Esophagus squamous epithelium (tissue), 5 donors: ENCODE results near the gene SLC35F3. TPM values are rescaled to one million over a fixed set of nuclear protein-coding genes. Genes with fewer than 3 reads are reported as not detected.

Source experiments
- DNase-seq: peaks from one replicate; lab custom pipeline; 2025; lab: John Stamatoyannopoulos, UW
- H3K27ac ChIP-seq, 4 donors: fragments of 200-600 bp; sonication (generic); one replicate each; pipeline ENCODE4 v1.5.1; 2016 to 2019; ENCODE audit warnings: mild to moderate bottlenecking in 1 of 4
- H3K27me3 ChIP-seq, 4 donors: fragments of 200-600 bp; sonication (generic); 1 replicate in 3 of 4; 2 replicates in 1 of 4; pipeline versions ENCODE4 v1.5.1 to v1.6.0; 2017 to 2021; ENCODE audit warnings: antibody characterized with exemption in 1 of 4
- H3K36me3 ChIP-seq, 3 donors: fragments of 200-600 bp; sonication (generic); one replicate each; pipeline ENCODE4 v1.5.1; 2016 to 2019
- H3K4me1 ChIP-seq, 3 donors: fragments of 200-600 bp; sonication (generic); one replicate each; pipeline ENCODE4 v1.5.1; 2017 to 2019
- H3K4me3 ChIP-seq, 4 donors: fragments of 200-600 bp; sonication (generic); 1 replicate in 3 of 4; 2 replicates in 1 of 4; pipeline ENCODE4 v1.5.1; 2016 to 2019; ENCODE audit warnings: mild to moderate bottlenecking in 2 of 4, moderate library complexity in 1 of 4
- H3K9me3 ChIP-seq, 3 donors: fragments of 200-600 bp; sonication (generic); one replicate each; pipeline ENCODE4 v1.5.1; 2016 to 2019
- POLR2A ChIP-seq, 4 donors: fragments of 450-650 bp; IDR thresholded peaks; one replicate each; pipeline ENCODE4 v1.6.1; 2017; ENCODE audit warnings: antibody characterized with exemption in 4 of 4, mild to moderate bottlenecking in 4 of 4, moderate library complexity in 3 of 4
- WGBS, 2 donors: methylation state at CpG; one replicate each; pipeline ENCODE4 v1.1.5; 2018; 5-methylcytosine and 5-hydroxymethylcytosine counted together
- intact Hi-C: fragments of 100-400 bp; cut with DNase I; formaldehyde crosslinking; loops from one replicate; pipeline ENCODE4 v1.15.0; 2022
- total RNA-seq, 4 donors: library from RNA; depleted of rRNA; stranded (reverse); fragments of >200 nt; gene quantifications; one replicate each; pipeline ENCODE4 v1.1.0, GENCODE V29; 2016
- TF ChIP-seq, protein P1 (sequence below), 6 experiments: fragments of 450-650 bp in 4 of 6; fragments of 200-600 bp in 2 of 6; sonication (generic) in 2 of 6; IDR thresholded peaks; one replicate each; pipeline ENCODE4 v1.5.1; 2016 to 2019; ENCODE audit warnings: antibody characterized with exemption in 6 of 6, mild to moderate bottlenecking in 4 of 6, moderate library complexity in 4 of 6
- donor health status: DM: yes; HTN: yes; CAD: no.

The SLC35F3 gene
- total RNA-seq, 4 donors from 2014 or later: 0.13 to 0.99 (median 0.55) TPM

DNA sequence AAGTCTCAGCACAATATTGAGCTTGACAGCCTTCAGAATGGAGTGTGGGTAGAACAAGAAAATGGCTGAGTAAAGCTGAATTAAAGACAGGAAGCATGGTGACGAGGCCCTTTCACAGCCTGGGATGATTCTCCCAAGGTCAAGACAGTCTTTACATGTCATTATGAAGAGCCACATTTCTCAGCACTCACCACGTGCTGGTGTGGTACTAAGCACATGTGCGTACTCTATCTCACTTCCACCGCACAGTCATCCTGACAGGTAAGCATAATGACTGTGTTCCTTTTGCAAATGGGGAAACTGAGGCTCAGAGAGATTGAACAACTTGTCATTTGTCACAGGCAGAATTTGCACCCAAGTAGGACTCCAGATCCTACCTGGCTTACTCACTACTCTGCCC is 376.0 kb downstream of the SLC35F3 start:
- no peak for TF ChIP-seq POLR2A (IDR thresholded peaks at IDR 0.05)
- TF ChIP-seq, protein P1, sequence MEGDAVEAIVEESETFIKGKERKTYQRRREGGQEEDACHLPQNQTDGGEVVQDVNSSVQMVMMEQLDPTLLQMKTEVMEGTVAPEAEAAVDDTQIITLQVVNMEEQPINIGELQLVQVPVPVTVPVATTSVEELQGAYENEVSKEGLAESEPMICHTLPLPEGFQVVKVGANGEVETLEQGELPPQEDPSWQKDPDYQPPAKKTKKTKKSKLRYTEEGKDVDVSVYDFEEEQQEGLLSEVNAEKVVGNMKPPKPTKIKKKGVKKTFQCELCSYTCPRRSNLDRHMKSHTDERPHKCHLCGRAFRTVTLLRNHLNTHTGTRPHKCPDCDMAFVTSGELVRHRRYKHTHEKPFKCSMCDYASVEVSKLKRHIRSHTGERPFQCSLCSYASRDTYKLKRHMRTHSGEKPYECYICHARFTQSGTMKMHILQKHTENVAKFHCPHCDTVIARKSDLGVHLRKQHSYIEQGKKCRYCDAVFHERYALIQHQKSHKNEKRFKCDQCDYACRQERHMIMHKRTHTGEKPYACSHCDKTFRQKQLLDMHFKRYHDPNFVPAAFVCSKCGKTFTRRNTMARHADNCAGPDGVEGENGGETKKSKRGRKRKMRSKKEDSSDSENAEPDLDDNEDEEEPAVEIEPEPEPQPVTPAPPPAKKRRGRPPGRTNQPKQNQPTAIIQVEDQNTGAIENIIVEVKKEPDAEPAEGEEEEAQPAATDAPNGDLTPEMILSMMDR (IDR thresholded peaks at IDR 0.05): no peak
- 80 to 85% methylated on average over 3 to 4 of the region's 4 CpGs for WGBS, 2 donors
- intact Hi-C loops: no loop called here

DNA sequence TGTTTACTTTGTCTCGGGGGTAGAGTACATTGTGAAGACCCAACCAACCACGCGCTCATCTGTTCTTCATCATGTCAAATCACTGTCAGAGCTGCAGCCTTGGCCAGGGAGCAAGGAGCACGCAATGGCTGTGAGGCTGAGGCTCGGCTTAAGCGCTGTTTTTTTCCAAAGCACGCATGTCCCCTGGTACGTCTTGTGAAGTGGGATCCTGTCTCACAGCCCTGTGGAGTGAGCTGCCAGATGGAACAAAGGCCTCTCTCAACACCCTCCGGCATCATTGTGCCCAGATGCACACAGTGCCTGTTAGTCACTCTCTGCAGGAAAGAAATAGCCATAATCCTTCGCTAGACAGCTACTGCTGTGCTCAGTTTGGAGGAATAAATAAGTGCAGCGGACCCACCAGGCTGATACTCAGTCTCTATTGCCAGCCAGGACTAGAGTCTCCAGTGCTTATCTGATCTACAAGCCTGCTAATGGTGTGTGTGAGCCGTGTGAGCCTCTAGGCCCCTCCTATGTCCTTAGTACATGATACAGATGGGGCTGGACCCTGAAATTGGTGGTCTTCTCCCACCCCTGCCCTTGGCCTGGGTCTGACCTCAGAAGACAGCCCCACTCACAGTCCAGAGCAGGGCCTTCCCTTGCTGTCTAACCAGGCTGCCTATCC is 377.5 kb downstream of the SLC35F3 start:
- TF ChIP-seq POLR2A (IDR thresholded peaks at IDR 0.05): no peak
- TF ChIP-seq, protein P1 (IDR thresholded peaks at IDR 0.05): no peak
- WGBS, 2 donors: 36 to 52% methylated on average over 9 of the region's 12 CpGs
- H3K9me3 ChIP-seq: no peaks in the 10 kb centered on the region
- intact Hi-C loops: no loop called here
- peaks cover 0 to 6% (median 0%) of the 10 kb centered on the region in 3 donors for H3K4me1 ChIP-seq
- H3K27ac ChIP-seq: no peak overlapping the region
- DNase-seq: no peak
- no peaks in the 10 kb centered on the region for H3K36me3 ChIP-seq
- no peak overlapping the region for H3K4me3 ChIP-seq
- H3K27me3 ChIP-seq: peaks cover 0 to 9% (median 0%) of the 10 kb centered on the region in 4 donors

More for the DNA sequence above, 376.0 kb downstream of the SLC35F3 start:
- H3K9me3 ChIP-seq: no peaks in the 10 kb centered on the region
- no peaks in the 10 kb centered on the region for H3K36me3 ChIP-seq
- H3K4me1 ChIP-seq: peaks cover 0 to 6% (median 0%) of the 10 kb centered on the region in 3 donors
- H3K27me3 ChIP-seq: peaks cover 0 to 9% (median 0%) of the 10 kb centered on the region in 4 donors
- H3K27ac ChIP-seq: no peak overlapping the region
- DNase-seq: no peak
- H3K4me3 ChIP-seq: no peak overlapping the region

DNA sequence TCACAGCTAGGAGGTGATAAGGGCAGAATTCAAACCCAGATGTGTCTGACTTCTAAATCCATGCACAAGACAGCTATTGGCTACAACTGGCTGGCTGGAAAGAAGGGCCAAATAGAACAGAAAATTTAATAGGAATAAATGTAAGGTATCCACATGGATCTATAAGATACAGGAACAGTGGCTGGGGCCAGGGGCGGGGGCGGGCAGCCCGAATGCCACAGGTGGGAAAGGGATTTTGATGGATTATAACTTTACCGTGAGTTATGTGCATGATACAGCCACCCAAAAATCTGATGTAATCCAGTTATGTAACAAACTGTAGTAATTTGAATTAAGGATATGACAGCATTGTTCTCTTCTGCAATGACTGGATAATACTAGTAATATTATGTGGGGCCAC is 381.7 kb downstream of the SLC35F3 start:
- peaks cover 0 to under 1% (median 0%) of the 10 kb centered on the region in 4 donors for H3K27me3 ChIP-seq
- H3K9me3 ChIP-seq: peaks cover 0 to 7% (median 0%) of the 10 kb centered on the region in 3 donors
- no peak for TF ChIP-seq POLR2A (IDR thresholded peaks at IDR 0.05)
- TF ChIP-seq, protein P1 (IDR thresholded peaks at IDR 0.05): no peak
- WGBS, 2 donors: 61 to 80% methylated on average over 4 of the region's 4 CpGs
- no peak overlapping the region for H3K4me3 ChIP-seq
- intact Hi-C loops: no loop called here
- H3K27ac ChIP-seq: no peak overlapping the region
- no peaks in the 10 kb centered on the region for H3K36me3 ChIP-seq
- no peak for DNase-seq
- peaks cover 0 to 6% (median 0%) of the 10 kb centered on the region in 3 donors for H3K4me1 ChIP-seq

DNA sequence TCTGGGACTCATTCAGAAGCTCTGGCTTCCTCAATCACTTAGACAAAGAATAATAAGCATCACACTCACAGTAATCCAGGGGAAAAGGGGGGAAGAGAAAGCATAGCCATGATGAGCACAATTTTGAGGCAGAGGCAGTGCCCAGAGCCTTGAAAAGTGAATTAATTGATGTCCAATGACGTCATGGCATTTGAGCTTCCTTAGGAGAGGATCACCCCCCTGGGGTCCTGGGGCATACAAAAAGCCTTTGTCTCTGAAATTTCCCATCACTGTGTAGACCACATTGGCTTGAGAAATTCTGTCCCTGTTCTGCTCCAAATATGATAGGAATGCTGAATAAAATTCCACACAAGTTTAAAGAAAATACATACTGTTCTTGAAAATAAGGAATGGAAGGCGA is 384.5 kb downstream of the SLC35F3 start:
- no peak for DNase-seq
- Histone ChIP-seq H3K4me3 (no peak overlapping the region), H3K4me1 (no peaks in the 10 kb centered on the region), H3K9me3 (peaks cover 0 to 7% (median 0%) of the 10 kb centered on the region in 3 donors), H3K27ac (no peak overlapping the region), H3K27me3 (no peaks in the 10 kb centered on the region), H3K36me3 (no peaks in the 10 kb centered on the region)
- intact Hi-C loops: no loop called here
- TF ChIP-seq, protein P1 (IDR thresholded peaks at IDR 0.05): no peak
- TF ChIP-seq POLR2A (IDR thresholded peaks at IDR 0.05): no peak
- WGBS, 2 donors: 82 to 87% methylated on average over 2 of the region's 2 CpGs

DNA sequence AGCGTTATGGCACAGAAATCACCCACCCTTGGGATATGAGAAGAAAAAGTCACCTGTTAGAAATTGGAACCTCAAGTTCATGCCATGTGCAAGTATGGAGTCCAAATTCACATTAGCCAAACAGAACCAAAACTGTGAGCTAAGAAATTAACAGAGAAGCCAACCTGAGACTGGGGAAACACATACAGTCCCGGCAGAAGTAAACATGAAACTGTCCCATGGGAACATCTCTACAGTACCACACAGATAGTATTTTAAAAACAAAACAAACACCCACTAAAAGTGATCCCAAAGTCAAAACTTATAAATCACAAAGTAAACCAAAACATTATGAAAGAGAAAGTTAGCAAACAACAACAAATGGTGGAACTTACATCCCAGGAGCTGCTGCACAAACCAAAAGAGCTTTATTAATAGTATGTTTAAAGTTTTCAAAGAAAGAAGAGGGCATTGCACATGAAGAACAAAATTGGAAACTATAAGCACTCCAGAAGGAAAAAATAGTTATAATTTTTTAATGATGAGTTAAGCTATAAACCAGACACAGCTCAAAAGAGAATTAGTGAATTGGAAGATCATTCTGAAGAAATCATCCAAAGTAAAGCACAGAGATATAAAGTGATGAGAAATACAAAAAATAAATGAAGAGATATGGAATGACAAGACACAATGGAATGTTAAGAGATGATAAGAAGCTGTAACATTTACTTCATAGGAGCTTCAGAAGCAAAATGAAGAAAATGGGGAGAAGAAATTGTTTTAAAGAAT is 385.2 kb downstream of the SLC35F3 start:
- Histone ChIP-seq H3K36me3 (no peaks in the 10 kb centered on the region), H3K4me3 (no peak overlapping the region), H3K9me3 (peaks cover 0 to 7% (median 0%) of the 10 kb centered on the region in 3 donors), H3K27me3 (peaks cover 0 to 7% (median 0%) of the 10 kb centered on the region in 4 donors), H3K27ac (no peak overlapping the region), H3K4me1 (no peaks in the 10 kb centered on the region)
- DNase-seq: no peak
- 84 to 100% methylated on average over 2 of the region's 2 CpGs for WGBS, 2 donors
- intact Hi-C loops: no loop called here
- TF ChIP-seq POLR2A (IDR thresholded peaks at IDR 0.05): no peak
- TF ChIP-seq, protein P1 (IDR thresholded peaks at IDR 0.05): no peak
